Measurements from ENCODE around the gene TSPYL1.

DNA sequence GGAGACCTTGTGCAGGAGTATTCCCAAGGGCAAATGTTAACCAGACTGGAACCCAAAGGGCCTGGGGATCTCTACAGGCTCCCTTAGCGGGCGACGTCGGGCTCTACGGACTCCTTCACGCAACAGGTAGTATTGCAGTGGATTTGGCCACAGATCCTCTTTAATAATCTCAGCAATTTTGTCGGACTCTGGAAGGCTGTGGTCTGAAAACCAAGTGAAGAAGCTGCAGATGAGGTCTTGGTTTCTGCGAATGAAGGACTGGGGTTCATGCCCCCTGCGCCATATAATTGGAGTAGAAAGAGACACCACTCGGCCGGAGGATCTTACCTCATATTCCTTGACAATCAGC lies 1.3 kb downstream of the TSPYL1 start:
- TF ChIP-seq, protein P1, sequence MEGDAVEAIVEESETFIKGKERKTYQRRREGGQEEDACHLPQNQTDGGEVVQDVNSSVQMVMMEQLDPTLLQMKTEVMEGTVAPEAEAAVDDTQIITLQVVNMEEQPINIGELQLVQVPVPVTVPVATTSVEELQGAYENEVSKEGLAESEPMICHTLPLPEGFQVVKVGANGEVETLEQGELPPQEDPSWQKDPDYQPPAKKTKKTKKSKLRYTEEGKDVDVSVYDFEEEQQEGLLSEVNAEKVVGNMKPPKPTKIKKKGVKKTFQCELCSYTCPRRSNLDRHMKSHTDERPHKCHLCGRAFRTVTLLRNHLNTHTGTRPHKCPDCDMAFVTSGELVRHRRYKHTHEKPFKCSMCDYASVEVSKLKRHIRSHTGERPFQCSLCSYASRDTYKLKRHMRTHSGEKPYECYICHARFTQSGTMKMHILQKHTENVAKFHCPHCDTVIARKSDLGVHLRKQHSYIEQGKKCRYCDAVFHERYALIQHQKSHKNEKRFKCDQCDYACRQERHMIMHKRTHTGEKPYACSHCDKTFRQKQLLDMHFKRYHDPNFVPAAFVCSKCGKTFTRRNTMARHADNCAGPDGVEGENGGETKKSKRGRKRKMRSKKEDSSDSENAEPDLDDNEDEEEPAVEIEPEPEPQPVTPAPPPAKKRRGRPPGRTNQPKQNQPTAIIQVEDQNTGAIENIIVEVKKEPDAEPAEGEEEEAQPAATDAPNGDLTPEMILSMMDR (IDR thresholded peaks at IDR 0.05), result no peak
- TF ChIP-seq POLR2A (IDR thresholded peaks at IDR 0.05), result no peak
- TF ChIP-seq EP300 (IDR thresholded peaks at IDR 0.05), result no peak

All from ovary (tissue), 3 donors.